Posterior vena cava (tissue), 2 donors: ENCODE data around the gene RNASE13. TPM values are rescaled to one million over a fixed set of nuclear protein-coding genes. Genes with fewer than 3 reads are reported as not detected.
"Not testable (repeated sequence)": the region's sequence is repeated elsewhere in the genome, so short reads cannot be mapped to it uniquely, and the experiment has no call there.

Experiments
- DNase-seq: peaks from one replicate; pipeline ENCODE4 v3.0.0-alpha.2; 2020; ENCODE audit warnings: low spot score
- intact Hi-C, 2 donors: fragments of 100-400 bp; cut with DNase I; formaldehyde crosslinking; loops; one replicate each; pipeline versions ENCODE4 v1.14.1 to v1.14.2; 2022 to 2023
- total RNA-seq, 2 donors: library from RNA; stranded (reverse); fragmentation: NEBNext Ultra II Directional; extraction: Animal tissue kit (Norgen Biotek cat#: 25700); gene quantifications; one replicate each; pipeline ENCODE4 v1.2.1, GENCODE V29; 2021
- donor health status: DM: yes; HTN: yes; CAD: no.
- donor health status: DM: yes; HTN: yes; CAD: no.

The RNASE13 gene
- total RNA-seq, 2 donors from 2014 or later: not detected

DNA sequence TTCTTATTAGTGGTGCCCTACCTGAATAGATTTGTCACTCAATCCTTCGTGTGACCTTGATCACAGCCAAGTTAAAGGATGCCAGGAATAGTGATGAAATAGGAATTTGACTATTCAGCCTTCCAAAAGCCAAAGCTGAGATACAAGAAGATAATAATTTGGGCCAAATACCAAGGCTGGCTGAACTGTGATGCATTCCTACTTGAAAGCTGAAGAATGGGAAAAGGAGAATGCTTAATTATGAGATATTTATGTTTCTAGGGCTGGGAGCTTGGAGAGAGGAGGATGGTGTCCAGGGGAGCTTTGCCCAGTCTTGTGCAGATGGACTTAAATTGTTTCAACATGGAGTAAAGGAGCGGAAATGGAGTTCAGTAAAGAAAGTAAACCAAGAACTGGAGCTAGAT is 12.8 kb upstream of the RNASE13 start:
- no peak for DNase-seq
- intact Hi-C loops: no loop called here

DNA sequence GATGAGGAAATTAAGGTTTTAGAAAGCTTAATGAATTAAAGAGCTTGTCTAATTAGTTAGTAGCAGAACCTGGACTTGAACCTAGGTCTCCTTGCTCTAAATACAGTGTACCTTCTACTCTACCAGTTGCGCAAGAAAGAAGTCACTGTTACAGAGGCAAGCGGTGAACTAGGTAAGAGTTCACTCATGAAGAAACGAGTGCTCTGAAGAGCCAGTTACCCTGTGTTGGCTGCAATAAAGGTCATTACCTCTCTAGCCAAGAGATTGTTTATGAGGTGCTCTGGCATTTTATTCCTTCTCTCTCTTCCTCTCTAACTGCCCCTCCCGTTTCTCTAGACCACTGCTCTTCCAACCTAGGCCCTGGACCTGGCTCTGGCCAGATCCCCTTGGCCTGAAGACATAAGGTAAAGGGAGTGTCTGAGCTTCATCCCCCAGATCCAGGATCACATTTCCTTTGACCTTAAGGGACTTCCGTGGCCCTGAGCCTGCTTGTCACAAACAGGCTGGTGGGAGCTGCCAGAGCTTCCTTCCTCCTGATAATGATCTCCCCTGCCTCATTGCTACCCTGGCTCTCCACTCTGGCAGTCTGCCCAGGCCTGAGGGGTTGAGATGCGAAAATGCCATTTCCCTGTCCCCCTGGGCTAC is 9.5 kb upstream of the RNASE13 start:
- intact Hi-C loops: no loop called here
- no peak for DNase-seq

DNA sequence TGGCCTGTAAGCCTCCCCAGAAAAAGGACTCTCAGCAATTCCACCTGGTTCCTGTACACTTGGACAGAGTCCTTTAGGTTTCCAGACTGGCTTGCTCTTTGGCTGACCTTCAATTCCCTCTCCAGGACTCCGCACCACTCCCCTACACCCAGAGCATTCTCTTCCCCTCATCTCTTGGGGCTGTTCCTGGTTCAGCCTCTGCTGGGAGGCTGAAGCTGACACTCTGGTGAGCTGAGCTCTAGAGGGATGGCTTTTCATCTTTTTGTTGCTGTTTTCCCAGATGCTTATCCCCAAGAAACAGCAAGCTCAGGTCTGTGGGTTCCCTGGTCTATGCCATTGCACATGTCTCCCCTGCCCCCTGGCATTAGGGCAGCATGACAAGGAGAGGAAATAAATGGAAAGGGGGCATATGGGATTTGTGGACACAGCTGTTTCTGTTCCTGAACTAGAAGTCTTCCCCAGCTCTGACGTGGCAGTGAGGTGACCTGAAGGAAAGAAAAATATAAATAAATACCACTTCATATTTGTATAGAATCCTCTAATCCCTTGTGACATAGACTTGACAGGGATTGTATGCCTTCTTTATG is 8.9 kb upstream of the RNASE13 start:
- DNase-seq: no peak
- intact Hi-C loops: no loop called here

DNA sequence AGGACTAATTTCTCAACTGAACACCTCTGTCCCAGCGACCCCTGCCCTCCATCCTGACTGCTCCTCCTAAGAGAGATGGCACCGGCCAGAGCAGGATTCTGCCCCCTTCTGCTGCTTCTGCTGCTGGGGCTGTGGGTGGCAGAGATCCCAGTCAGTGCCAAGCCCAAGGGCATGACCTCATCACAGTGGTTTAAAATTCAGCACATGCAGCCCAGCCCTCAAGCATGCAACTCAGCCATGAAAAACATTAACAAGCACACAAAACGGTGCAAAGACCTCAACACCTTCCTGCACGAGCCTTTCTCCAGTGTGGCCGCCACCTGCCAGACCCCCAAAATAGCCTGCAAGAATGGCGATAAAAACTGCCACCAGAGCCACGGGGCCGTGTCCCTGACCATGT is 8.3 kb upstream of the RNASE13 start:
- DNase-seq: no peak
- intact Hi-C loops: no loop called here

DNA sequence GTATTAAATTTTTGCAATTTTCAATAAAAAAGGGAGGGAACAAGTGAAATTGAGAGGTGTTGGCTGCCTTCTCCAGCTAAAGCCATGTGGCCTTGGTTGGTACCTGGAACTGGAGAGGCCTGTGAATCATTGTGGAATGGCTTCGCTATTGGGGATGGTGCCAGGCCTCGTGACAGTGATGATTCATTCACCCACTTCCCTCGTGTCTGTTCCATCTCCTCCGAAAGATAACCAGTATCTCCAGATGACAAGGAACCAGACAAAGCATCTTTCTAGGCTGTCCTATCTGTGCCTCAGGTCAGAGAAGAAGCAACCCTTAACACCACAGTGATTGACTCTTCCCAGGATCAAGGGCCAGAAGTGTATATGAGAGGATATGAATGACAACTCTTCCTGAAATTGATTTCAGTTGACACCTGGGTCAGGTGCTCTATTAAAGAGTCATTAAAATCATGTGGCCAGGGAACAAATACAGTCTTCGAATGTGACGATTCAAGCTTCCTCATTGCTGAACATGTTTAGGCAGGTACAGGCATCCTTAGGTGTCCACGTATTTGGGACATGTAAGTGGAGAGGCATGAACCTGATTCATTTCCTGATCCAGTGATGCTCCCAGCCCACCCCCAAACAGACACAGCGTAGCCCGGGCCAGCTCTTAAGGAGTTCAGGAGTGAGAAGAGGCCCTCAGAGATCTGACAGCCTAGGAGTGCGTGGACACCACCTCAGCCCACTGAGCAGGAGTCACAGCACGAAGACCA is 7.2 kb upstream of the RNASE13 start, which contains the start of gene RNASE7:
Gene RNASE7, plus strand, starts transcription at position 687 of the 758 bp plus-strand sequence. CDS start 631 bp downstream, outside the sequence.
- DNase-seq: no peak
- intact Hi-C loops: no loop called here

DNA sequence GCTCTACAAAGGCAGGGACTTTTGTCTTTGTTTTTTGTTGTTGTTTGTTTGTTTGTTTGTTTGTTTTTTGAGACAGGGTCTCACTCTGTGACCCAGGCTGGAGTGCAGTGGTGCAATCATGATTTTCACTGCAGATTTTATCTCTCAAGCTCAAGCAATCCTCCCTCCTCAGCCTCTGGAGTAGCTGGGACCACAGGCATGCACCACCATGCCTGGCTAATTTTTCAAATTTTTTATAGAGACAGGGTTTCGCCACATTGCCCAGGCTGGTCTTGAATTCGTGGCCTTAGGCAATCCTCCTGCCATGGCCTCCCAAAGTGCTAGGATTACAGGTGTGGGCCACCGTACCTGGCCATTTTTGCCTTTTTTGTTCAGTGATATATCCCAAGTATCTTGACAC is 6.3 kb upstream of the RNASE13 start:
- intact Hi-C loops, DNase-seq: not testable (repeated sequence)

DNA sequence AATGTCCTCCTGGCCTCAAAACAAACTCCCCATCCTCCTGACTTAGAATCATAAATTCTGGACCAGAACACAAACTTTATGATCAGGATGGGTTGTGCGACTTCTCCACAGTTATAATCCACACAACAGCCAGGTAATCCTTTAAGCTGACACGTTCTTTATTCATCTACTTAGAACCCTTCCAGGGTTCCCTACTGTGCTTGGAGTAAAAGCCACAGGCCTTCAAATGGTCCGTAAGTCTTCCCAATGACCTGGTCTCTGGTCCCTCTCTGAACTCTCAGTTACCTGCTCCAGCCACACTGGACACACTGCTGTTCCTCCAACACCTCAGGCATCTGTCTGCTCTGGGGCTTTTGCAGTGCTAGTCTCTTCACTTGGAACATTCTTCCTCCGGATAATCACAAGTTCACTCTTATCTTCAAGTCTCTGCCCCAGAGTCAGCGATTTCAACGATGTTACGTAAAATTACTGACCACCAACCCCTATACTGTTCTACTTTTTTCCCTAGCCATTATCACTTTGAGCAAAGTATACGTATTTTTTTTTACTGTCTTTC is 5.8 kb upstream of the RNASE13 start:
- intact Hi-C loops: no loop called here

DNA sequence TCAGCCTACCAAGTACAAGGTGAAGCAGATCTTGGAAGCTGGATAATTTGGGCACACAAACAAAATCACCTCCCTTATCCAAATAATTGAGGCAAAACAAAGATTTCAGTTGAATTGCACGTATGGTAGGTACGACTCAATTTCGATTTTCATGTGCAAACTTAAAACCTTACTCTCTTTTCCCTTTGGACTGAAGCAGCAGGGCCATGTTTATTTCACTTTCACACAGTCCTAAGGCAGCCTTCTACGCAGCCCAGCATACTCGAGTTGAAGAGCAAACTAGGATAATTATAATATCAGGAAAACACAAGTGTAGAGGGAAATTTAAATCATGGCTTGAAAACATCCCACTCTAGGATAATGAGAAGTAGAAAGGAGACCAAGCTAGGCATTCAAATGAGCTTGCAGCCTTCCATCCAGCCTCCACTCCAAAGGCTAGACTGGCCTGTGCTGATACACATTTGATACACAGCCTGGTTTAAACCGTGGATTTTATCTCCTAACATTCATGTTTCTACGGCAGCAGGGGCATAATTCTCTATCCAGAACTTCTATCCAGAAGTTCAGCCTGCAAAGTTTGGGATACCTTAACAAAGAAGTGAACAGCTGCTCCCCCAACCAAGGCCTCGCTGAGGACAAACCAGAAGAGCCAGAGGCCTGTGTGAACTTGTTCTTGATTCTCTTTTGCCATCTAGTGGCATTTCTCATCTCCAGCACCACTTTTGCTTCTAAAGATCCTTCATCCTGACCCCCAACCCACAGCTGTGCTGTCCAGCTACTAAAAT is 5.2 kb upstream of the RNASE13 start:
- DNase-seq: no peak
- intact Hi-C loops: loop anchor here in 1 of 2 donors (2.0 kb wide), 1 partner anchor 23 kb away; no protein-coding TSS in a partner anchor

More for the DNA sequence above, 5.8 kb upstream of the RNASE13 start:
- DNase-seq: no peak

DNA sequence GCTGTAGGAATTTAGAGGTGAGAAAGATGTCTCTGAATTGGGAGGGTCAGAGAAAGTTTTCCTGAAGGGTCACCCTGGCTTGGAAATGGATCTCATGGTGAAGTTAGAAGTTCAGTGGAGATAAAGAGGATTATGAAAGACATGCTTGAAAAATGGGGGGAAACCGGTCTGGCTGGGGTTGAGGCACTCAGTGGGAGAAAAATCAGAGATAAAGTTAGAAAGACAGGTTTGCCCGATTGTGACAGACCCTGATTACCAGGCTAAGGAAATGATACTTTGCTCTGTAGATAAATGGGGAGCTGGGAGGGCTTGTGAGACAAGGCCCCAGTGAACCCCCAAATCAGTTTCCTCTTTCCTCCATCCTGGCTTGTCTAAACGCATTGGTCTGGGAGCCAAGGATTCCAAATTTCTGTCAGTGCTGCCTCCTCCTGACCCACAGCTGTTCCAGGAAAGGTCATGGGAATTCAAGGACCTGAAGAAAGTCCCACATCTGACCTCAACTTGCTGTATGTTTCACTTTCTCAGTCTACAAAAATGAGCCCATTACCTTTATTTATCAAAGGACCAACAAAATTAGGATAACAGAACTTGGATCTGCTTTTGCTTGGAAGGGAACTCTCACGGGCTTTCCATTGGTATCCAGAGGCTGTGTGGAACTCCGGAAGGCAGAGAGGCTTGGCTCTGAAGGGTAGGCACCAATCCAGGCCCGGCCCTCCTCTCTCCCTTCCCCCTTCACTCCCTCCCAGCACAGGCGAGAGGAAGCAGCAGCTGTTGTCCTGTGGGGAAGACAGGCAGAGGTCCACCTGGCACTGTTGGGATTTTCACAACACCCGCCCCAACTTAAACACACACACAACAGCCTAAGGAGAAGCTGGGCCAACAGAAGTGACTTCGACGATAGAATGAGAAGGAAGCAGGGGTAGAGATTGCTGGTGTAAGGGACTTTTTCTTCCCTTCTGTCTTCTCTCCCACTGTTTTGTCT is 4.1 kb upstream of the RNASE13 start:
- peak; percentile 88 for DNase-seq
- intact Hi-C loops: loop anchor here in 1 of 2 donors (2.0 kb wide), 1 partner anchor 22 kb away; no protein-coding TSS in a partner anchor

DNA sequence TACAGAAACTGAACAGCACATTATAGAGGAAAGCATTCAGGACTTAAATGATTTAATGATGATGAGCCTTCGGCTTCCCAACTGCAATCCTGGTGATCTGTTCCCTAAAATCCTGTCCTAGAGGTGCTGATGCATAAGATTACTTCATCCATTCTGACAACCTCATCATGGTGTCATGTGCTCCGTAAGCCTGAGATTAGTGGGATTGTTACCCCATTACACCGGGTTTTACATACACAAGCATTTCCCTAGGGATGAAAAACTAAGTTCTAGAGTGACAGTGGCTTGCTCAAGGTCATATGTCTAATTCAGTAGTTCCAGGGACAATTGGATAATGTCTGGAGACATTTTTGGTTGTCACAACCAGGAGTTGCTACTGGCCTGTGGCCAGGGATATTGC is 2.5 kb upstream of the RNASE13 start:
- no peak for DNase-seq
- intact Hi-C loops: no loop called here

DNA sequence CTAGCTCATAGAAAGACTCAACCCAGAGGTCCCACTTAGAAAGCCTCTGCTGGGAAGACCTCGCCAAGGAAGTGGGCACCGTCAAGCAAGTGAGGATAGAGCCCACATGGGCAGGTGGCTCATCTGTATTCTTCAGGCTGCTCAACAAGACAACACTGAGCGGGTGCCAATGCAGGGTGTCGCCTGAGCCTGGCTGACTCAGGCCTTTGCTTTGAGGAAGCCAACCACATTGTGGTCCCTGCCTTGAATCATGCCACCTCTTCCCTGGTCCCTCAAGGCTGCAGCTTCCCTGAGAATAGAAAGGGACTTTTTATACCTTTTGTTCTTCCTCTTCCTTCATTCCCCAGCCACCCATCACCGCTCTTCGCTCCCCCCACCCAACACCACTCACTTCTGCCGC is 2.1 kb upstream of the RNASE13 start:
- no peak for DNase-seq
- intact Hi-C loops: no loop called here

DNA sequence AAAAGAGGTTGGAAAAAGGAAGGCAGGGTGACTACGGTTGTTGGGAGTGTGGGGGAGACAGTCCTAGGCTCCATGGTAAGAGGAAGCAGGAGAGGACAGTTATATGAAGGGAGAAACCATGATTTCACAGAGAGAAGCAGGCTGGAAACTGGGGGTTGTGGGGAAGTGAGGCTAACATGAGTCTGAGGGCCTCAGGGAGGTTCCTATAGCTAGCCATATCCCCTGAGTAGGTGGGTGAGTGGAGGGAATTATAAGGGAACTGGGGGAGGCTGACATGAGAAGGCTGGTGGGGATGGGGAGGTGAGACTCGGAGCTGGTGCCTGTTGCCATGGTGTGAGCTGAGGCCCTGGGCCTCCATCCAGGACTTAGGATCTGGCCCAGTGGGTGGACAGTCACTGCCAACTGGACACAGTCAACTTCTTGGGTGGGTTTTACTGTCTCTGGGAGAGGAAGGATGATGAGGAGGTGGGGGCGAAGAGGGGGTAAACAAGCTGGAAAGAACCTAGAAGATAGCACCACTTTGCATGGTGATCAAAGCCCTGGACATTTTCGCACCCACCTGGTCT is 1.4 kb downstream of the RNASE13 start:
- intact Hi-C loops: no loop called here
- DNase-seq: no peak

DNA sequence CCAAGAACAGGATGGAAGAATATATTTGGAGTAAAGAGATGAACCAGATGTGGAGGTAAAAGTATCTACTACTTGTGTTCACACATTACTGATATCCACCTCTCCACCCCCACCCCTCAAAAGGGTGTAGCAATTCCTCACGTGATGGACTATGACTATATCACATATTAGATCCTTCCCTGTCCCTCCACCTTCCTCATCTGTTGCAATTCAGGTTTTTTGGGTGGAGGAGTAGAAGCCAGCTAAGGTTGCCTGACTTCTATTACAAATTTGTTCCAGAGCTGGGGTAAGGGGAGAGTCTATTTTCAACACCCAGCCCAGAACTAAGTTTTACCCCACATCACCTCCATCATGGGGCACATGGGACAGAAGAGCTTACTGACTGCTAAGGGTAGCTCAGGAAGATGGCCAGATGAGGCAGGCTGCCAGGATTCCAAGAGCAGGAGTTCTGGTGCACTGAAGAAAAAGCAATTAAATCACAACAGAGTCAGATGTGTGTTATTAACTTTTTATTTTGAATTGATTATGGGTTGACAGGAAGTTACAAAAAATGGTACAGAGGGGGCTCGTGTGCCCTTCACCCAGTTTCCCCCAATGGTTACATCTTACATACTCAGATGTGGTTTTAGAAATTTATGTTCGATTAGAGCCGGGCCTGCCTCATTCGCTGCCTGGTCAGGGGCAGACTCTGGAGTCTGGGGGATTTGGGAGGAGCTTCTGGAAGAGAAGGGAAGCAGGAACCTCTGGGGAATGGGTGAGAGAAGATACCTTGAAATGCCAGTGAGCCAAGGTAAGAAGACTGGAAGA is 2.1 kb downstream of the RNASE13 start:
- intact Hi-C loops: loop anchor here in 1 of 2 donors (1.0 kb wide), 1 partner anchor 42 kb away; no protein-coding TSS in a partner anchor
- no peak for DNase-seq

DNA sequence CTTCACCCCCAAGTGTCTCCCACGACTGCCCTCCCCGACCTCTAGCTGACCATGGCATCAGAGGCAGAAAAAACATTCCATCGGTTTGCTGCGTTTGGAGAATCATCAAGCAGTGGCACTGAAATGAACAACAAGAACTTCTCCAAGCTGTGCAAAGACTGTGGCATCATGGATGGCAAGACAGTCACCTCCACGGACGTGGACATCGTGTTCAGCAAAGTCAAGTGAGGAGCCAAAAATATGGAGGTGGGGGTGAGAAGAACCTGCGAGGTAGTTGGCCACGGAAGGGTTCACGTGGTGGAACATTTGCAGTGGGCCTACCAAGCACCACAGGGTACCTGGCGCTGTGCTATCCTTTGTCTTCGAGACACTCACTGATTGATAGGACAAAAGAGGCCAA is 4.1 kb downstream of the RNASE13 start:
- DNase-seq: no peak
- intact Hi-C loops: no loop called here

DNA sequence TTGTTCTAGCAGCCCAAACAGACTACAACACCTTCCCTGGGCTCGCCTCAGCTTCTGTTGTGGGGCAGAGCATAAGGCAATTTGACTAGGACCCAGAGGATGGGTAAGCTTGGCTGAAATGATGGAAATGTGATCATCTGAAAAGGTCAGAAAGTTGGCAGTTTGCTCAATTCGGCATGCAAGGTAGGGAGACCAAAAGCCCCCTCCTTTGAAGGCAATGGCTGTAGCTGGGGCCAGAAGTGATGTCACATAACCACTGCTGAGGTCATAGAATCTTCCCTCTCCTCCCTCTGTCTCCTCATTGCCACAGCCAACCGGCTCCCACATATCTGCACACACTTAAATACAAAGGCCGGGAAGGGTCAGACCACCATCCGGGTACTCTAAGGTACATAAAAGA is 4.7 kb downstream of the RNASE13 start, which contains the start of gene TPPP2:
Gene TPPP2, plus strand, starts transcription at position 301 of the 400 bp plus-strand sequence. CDS start 365 bp downstream, outside the sequence.
- intact Hi-C loops: no loop called here
- no peak for DNase-seq

DNA sequence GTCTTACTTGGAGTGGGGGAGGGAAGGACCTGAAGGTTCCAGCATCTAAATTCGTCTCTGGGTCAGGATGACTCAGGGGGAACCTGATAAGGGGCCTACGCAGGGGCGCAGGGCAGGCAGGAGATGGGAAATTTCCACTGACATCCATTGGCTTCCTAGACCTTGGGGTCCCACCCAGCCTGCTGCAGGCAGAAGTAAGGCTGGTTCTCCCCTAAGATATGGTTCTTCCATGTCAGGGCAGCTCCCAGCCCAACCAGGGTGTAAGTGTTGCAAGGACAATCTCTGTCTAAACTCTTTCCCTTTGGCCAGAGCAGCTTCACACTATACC is 7.7 kb downstream of the RNASE13 start:
- intact Hi-C loops: no loop called here
- no peak for DNase-seq
